ENCODE data around the gene CIITA. TPM values are rescaled to one million over a fixed set of nuclear protein-coding genes. Genes with fewer than 3 reads are reported as not detected.

The CIITA gene
- polyA plus RNA-seq, 1 donor (not counting 4 experiments of a cell fraction or from before 2014, with no cell fraction given) = 0.05 TPM

DNA sequence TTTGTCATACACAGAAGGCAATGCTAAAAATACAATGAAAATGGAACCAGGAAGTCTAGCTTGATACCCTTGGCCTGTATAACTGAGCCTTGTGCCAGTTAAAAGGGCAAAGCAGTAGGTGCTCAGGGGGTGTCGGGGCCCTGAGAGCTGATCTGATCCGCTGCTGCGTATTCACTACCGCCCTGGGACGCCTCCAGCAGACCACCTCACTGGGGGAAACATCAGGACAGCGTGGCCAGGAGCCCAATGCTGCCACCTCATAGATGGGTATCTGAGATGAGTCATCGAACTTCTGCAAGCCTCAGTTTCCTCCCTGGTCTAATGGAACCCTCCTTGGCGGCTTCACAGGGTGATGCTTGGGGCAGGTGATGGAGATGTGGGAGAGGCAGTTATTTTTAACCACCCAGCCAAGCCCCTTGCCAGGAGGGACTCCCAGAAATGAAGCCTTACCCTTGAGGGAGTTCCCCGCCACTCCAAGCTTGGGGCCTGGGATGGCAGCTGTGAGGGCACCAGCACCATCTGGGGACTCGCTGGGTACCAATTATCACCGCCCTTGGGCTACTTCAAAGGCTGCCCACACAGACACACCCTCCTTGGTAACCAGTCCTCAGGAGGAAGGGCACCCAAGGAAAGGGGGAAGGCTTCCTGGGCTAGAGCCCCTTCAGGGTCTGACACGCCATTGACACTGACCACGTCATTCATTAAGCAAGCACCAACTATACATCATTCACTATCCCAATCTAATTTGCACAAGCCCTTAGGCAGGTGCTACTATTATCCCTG, 57.5 kb downstream of the CIITA start:
- Histone ChIP-seq H3K4me1 (ENCODE audit: control insufficient read depth, extremely low read depth, insufficient read depth, low read length) (peaks cover 16% of the 10 kb centered on the region), H3K27me3 (ENCODE audit: control insufficient read depth, extremely low read depth, insufficient read depth, low read length) (no peaks in the 10 kb centered on the region), H3K4me2 (ENCODE audit: control insufficient read depth, extremely low read depth, insufficient read depth, low read depth, low read length) (no peak overlapping the region), H3K9ac (ENCODE audit: control insufficient read depth, extremely low read depth, insufficient read depth, low read length) (no peak overlapping the region), H3K27ac (ENCODE audit: control insufficient read depth, insufficient read depth, low read length) (no peak overlapping the region), H3K36me3 (ENCODE audit: control insufficient read depth in 2 of 2, extremely low read depth in 1 of 2, insufficient read depth in 2 of 2, low read length in 2 of 2) (peaks cover 12 to 29% of the 10 kb centered on the region in 2 experiments), H2AFZ (ENCODE audit: control insufficient read depth, low read length) (no peak overlapping the region), H4K20me1 (ENCODE audit: control insufficient read depth, extremely low read depth, insufficient read depth, low read length) (peaks cover 20% of the 10 kb centered on the region), H3K9me3 (ENCODE audit: control insufficient read depth, low read depth, low read length) (no peaks in the 10 kb centered on the region), H3K4me3 (ENCODE audit: control insufficient read depth in 2 of 3, extremely low read depth in 1 of 3, insufficient read depth in 2 of 3, low read depth in 1 of 3, low read length in 3 of 3) (no peak overlapping the region), H3K79me2 (ENCODE audit: control insufficient read depth, insufficient read depth, low read length) (peaks cover 60% of the 10 kb centered on the region), H3K9me1 (ENCODE audit: control insufficient read depth, extremely low read depth, insufficient read depth, low read length) (no peaks in the 10 kb centered on the region)
- DNase-seq (ENCODE audit: low read depth, low spot score) = no peak
- no peak for FAIRE-seq
- dilution Hi-C loops (cut with MboI; ENCODE audit: extremely low pct_ligation_motif_present, low sequenced_read_pairs) = no loop called here
- TF ChIP-seq, protein P1, sequence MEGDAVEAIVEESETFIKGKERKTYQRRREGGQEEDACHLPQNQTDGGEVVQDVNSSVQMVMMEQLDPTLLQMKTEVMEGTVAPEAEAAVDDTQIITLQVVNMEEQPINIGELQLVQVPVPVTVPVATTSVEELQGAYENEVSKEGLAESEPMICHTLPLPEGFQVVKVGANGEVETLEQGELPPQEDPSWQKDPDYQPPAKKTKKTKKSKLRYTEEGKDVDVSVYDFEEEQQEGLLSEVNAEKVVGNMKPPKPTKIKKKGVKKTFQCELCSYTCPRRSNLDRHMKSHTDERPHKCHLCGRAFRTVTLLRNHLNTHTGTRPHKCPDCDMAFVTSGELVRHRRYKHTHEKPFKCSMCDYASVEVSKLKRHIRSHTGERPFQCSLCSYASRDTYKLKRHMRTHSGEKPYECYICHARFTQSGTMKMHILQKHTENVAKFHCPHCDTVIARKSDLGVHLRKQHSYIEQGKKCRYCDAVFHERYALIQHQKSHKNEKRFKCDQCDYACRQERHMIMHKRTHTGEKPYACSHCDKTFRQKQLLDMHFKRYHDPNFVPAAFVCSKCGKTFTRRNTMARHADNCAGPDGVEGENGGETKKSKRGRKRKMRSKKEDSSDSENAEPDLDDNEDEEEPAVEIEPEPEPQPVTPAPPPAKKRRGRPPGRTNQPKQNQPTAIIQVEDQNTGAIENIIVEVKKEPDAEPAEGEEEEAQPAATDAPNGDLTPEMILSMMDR (optimal IDR thresholded peaks at IDR 0.05 in 1 of 3, IDR thresholded peaks at IDR 0.05 in 1 of 3, conservative IDR thresholded peaks at IDR 0.05 in 1 of 3; ENCODE audit: extremely low read depth in 1 of 3, insufficient read depth in 2 of 3, low read length in 3 of 3) = no peak
- no peak for TF ChIP-seq EZH2 (IDR thresholded peaks at IDR 0.05; ENCODE audit: low read length)

DNA sequence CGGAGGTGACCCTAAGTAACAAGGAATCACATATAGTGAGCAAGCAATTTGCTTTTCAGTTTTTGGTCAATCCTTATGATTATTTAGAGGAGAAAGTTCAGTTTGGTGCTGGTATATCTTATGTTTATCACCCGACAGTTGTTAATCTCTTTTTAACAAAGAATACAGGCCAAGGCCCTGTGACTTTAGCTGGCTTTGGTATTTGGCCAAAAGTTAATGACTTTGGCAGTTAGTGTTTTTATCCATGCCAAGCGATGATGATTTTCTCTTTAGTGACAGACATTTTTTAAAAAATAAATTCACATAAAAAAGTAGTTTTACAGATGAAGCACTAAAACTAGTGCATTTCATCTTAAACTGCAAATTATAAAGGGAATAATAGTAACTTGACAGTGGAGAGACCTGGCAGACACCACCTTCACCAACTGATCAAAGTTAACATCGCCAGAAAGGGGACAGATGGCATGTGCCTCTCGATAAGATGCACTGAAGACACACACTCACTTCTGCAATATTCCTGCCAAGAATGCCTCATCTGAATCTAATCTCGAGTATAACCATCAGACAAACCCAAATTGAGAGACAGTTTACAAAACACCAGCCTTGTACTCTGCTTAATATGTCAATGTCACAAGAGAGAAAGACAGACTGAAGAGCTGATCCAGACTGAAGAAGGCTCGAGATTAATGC, 58.4 kb downstream of the CIITA start:
- Histone ChIP-seq H3K79me2 (ENCODE audit: control insufficient read depth, insufficient read depth, low read length) (peaks cover 68% of the 10 kb centered on the region), H3K9ac (ENCODE audit: control insufficient read depth, extremely low read depth, insufficient read depth, low read length) (no peak overlapping the region), H3K9me3 (ENCODE audit: control insufficient read depth, low read depth, low read length) (no peaks in the 10 kb centered on the region), H3K9me1 (ENCODE audit: control insufficient read depth, extremely low read depth, insufficient read depth, low read length) (peaks cover 4% of the 10 kb centered on the region), H3K36me3 (ENCODE audit: control insufficient read depth in 2 of 2, extremely low read depth in 1 of 2, insufficient read depth in 2 of 2, low read length in 2 of 2) (peaks cover 16 to 33% of the 10 kb centered on the region in 2 experiments), H4K20me1 (ENCODE audit: control insufficient read depth, extremely low read depth, insufficient read depth, low read length) (peaks cover 28% of the 10 kb centered on the region), H3K4me2 (ENCODE audit: control insufficient read depth, extremely low read depth, insufficient read depth, low read depth, low read length) (no peak overlapping the region), H2AFZ (ENCODE audit: control insufficient read depth, low read length) (no peak overlapping the region), H3K4me1 (ENCODE audit: control insufficient read depth, extremely low read depth, insufficient read depth, low read length) (peaks cover 24% of the 10 kb centered on the region), H3K27ac (ENCODE audit: control insufficient read depth, insufficient read depth, low read length) (no peak overlapping the region), H3K4me3 (ENCODE audit: control insufficient read depth in 2 of 3, extremely low read depth in 1 of 3, insufficient read depth in 2 of 3, low read depth in 1 of 3, low read length in 3 of 3) (no peak overlapping the region), H3K27me3 (ENCODE audit: control insufficient read depth, extremely low read depth, insufficient read depth, low read length) (no peaks in the 10 kb centered on the region)
- TF ChIP-seq EZH2 (IDR thresholded peaks at IDR 0.05; ENCODE audit: low read length) = no peak
- TF ChIP-seq, protein P1 (optimal IDR thresholded peaks at IDR 0.05 in 1 of 3, IDR thresholded peaks at IDR 0.05 in 1 of 3, conservative IDR thresholded peaks at IDR 0.05 in 1 of 3; ENCODE audit: extremely low read depth in 1 of 3, insufficient read depth in 2 of 3, low read length in 3 of 3) = no peak
- FAIRE-seq (no peak), DNase-seq (ENCODE audit: low read depth, low spot score) (no peak)
- dilution Hi-C loops (cut with MboI; ENCODE audit: extremely low pct_ligation_motif_present, low sequenced_read_pairs) = no loop called here

Data from keratinocyte (primary cell).